HCT116 (cell line): ENCODE measurements around the gene CADPS. TPM values are rescaled to one million over a fixed set of nuclear protein-coding genes. Genes with fewer than 3 reads are reported as not detected.

ENCODE experiments used
- ATAC-seq: fragments of 200-7000 bp; cut with Tn5 transposase; 2 replicates; pipeline ENCODE4 v1.9.1; 2020; ENCODE audit warnings: mild to moderate bottlenecking, moderate library complexity
- BruUV-seq: library from RNA; stranded (reverse); fragments of 400-500 nt; replicated peaks from 2 replicates; lab custom pipeline; 2021; lab: Mats Ljungman, UMichigan
- CTCF ChIA-PET: fragments of 300-600 bp; sonication (Branson Sonifier 250); formaldehyde crosslinking; loops from one replicate; lab custom pipeline; 2021; ENCODE audit warnings: antibody characterized with exemption; lab: Charles Lee
- POLR2A ChIA-PET: fragments of 300-600, 350-600 bp; sonication (Branson Sonifier 250); formaldehyde crosslinking; loops from one replicate; lab custom pipeline; 2021; ENCODE audit warnings: antibody characterized with exemption; lab: Charles Lee
- RAD21 ChIA-PET, 2 experiments: fragments of 300-600 bp; sonication (Branson Sonifier 250); formaldehyde crosslinking; loops; one replicate each; lab custom pipeline; 2023; ENCODE audit warnings: low total read pairs in 2 of 2; ENCODE audit not compliant: uncharacterized antibody in 2 of 2, unreplicated experiment in 2 of 2, low non-redundant PET in 1 of 2; lab: Charles Lee
- DNase-seq: peaks from one replicate; pipeline ENCODE4 v3.0.0-alpha.2; 2010; ENCODE audit warnings: low read depth, low spot score
- H2AFZ ChIP-seq: fragments of 200-600 bp; shearing (Covaris generic), sonication (generic); 2 replicates; pipeline ENCODE4 v1.6.1; 2017; ENCODE audit warnings: low read depth, mixed run types, mixed read lengths, antibody characterized with exemption, low read length; ENCODE audit not compliant: poor library complexity, severe bottlenecking
- H3K27ac ChIP-seq: 2 replicates; pipeline ENCODE4 v1.5.1; 2012; ENCODE audit warnings: low read depth, low read length
- H3K27me3 ChIP-seq: fragments of 200-600 bp; sonication (generic); 2 replicates; pipeline ENCODE4 v1.6.1; 2016; ENCODE audit warnings: mixed run types, low read length, mixed read lengths; ENCODE audit not compliant: insufficient read depth
- H3K36me3 ChIP-seq, 2 experiments: fragments of 200-500 bp in 1 of 2; fragments of 200-600 bp in 1 of 2; sonication (Bioruptor generic) in 1 of 2; sonication (generic) in 1 of 2; 2 replicates each; pipeline versions ENCODE4 v1.5.1 to v1.6.1; 2014 to 2016; ENCODE audit warnings: low read length in 2 of 2, inconsistent platforms in 1 of 2, mixed read lengths in 1 of 2, mixed run types in 1 of 2; ENCODE audit not compliant: insufficient read depth in 2 of 2, control insufficient read depth in 1 of 2
- H3K4me1 ChIP-seq, 2 experiments: fragments of 200-600 bp in 1 of 2; sonication (generic) in 1 of 2; 2 replicates each; pipeline versions ENCODE4 v1.5.1 to v1.6.1; 2012 to 2017; ENCODE audit warnings: low read length in 2 of 2, inconsistent platforms in 1 of 2, mild to moderate bottlenecking in 1 of 2, mixed read lengths in 1 of 2, mixed run types in 1 of 2, moderate library complexity in 1 of 2; ENCODE audit not compliant: insufficient read depth in 2 of 2, control insufficient read depth in 1 of 2
- H3K4me2 ChIP-seq: fragments of 200-600 bp; sonication (generic); 2 replicates; pipeline ENCODE4 v1.6.1; 2017; ENCODE audit warnings: mixed run types, low read length, mixed read lengths
- H3K4me3 ChIP-seq, 2 experiments: fragments of 200-600 bp in 1 of 2; sonication (generic) in 1 of 2; replicated peaks in 1 of 2; 2 replicates each; pipeline ENCODE4 v1.5.1; 2011 to 2016; ENCODE audit warnings: low read length in 2 of 2, control low read depth in 1 of 2, low read depth in 1 of 2, mild to moderate bottlenecking in 1 of 2, mixed read lengths in 1 of 2, mixed run types in 1 of 2
- H3K79me2 ChIP-seq: fragments of 200-600 bp; sonication (generic); 2 replicates; pipeline ENCODE4 v1.6.1; 2017; ENCODE audit warnings: mild to moderate bottlenecking, mixed run types, low read length, moderate library complexity, mixed read lengths; ENCODE audit not compliant: insufficient read depth
- H3K9ac ChIP-seq: fragments of 200-600 bp; sonication (generic); 2 replicates; pipeline ENCODE4 v1.6.1; 2016; ENCODE audit warnings: low read length, mixed read lengths
- H3K9me2 ChIP-seq: fragments of 200-600 bp; sonication (generic), shearing (Covaris generic); 2 replicates; pipeline ENCODE4 v1.6.1; 2017; ENCODE audit warnings: mixed run types, mild to moderate bottlenecking, moderate library complexity; ENCODE audit not compliant: insufficient read depth
- H3K9me3 ChIP-seq, 2 experiments: fragments of 200-500 bp in 1 of 2; fragments of 200-600 bp in 1 of 2; sonication (Bioruptor generic) in 1 of 2; sonication (generic) in 1 of 2; 2 replicates each; pipeline ENCODE4 v1.6.1; 2014 to 2017; ENCODE audit warnings: low read length in 2 of 2, mixed read lengths in 2 of 2, inconsistent platforms in 1 of 2, low read depth in 1 of 2, mild to moderate bottlenecking in 1 of 2, mixed run types in 1 of 2, moderate library complexity in 1 of 2; ENCODE audit not compliant: control insufficient read depth in 1 of 2, insufficient read depth in 1 of 2
- H4K20me1 ChIP-seq: fragments of 200-600 bp; sonication (generic), shearing (Covaris generic); 2 replicates; pipeline ENCODE4 v1.6.1; 2017; ENCODE audit warnings: mixed run types, mild to moderate bottlenecking, moderate library complexity; ENCODE audit not compliant: insufficient read depth
- CTCF ChIP-seq, 3 experiments: fragments of 200-600 bp in 1 of 3; sonication (generic) in 1 of 3; IDR thresholded peaks in 2 of 3; conservative IDR thresholded peaks in 1 of 3; 2 replicates each; pipeline ENCODE4 v1.5.1; 2012 to 2017; ENCODE audit warnings: low read depth in 2 of 3, low read length in 2 of 3, antibody characterized with exemption in 1 of 3, borderline replicate concordance in 1 of 3, control low read depth in 1 of 3, mild to moderate bottlenecking in 1 of 3, mixed read lengths in 1 of 3, mixed run types in 1 of 3, moderate library complexity in 1 of 3; ENCODE audit not compliant: insufficient read depth in 1 of 3
- EGR1 ChIP-seq: IDR thresholded peaks from 2 replicates; pipeline ENCODE4 v1.6.1; 2012; ENCODE audit warnings: low read depth
- ELF1 ChIP-seq: IDR thresholded peaks from 2 replicates; pipeline ENCODE4 v1.6.1; 2012; ENCODE audit warnings: low read depth, borderline replicate concordance
- EZH2 ChIP-seq: fragments of 200-600 bp; sonication (generic); IDR thresholded peaks from 2 replicates; pipeline ENCODE4 v1.6.1; 2017; ENCODE audit warnings: antibody characterized with exemption, mixed run types
- EZH2phosphoT487 ChIP-seq: fragments of 200-600 bp; IDR thresholded peaks from 2 replicates; pipeline ENCODE4 v1.6.1; 2018; ENCODE audit warnings: antibody characterized with exemption, borderline replicate concordance
- FOSL1 ChIP-seq: IDR thresholded peaks from 2 replicates; pipeline ENCODE4 v1.6.1; 2012; ENCODE audit warnings: low read depth
- JUND ChIP-seq: IDR thresholded peaks from 2 replicates; pipeline ENCODE4 v1.6.1; 2012
- POLR2A ChIP-seq: IDR thresholded peaks from 2 replicates; pipeline ENCODE4 v1.7.0; 2011; ENCODE audit warnings: borderline replicate concordance; ENCODE audit not compliant: insufficient read depth, insufficient read length; ENCODE audit errors: extremely low read depth
- POLR2AphosphoS5 ChIP-seq: IDR thresholded peaks from 2 replicates; pipeline ENCODE4 v1.6.1; 2011; ENCODE audit warnings: mild to moderate bottlenecking, low read depth, low read length, moderate library complexity
- RAD21 ChIP-seq: IDR thresholded peaks from 2 replicates; pipeline ENCODE4 v1.6.1; 2012; ENCODE audit warnings: low read depth, mild to moderate bottlenecking
- REST ChIP-seq: IDR thresholded peaks from 2 replicates; pipeline ENCODE4 v1.6.1; 2012; ENCODE audit warnings: low read depth
- SP1 ChIP-seq: IDR thresholded peaks from 2 replicates; pipeline ENCODE4 v1.6.1; 2012; ENCODE audit warnings: low read depth
- SRF ChIP-seq: IDR thresholded peaks from 2 replicates; pipeline ENCODE4 v1.6.1; 2012; ENCODE audit warnings: low read depth
- TCF7L2 ChIP-seq: IDR thresholded peaks from 2 replicates; pipeline ENCODE4 v1.7.0; 2011; ENCODE audit warnings: borderline replicate concordance, inconsistent platforms; ENCODE audit not compliant: insufficient read depth, insufficient read length; ENCODE audit errors: extremely low read depth
- YY1 ChIP-seq: IDR thresholded peaks from 2 replicates; pipeline ENCODE4 v1.6.1; 2011; ENCODE audit warnings: low read length, low read depth, moderate library complexity, mild to moderate bottlenecking; ENCODE audit not compliant: insufficient replicate concordance; ENCODE audit errors: extremely low read depth
- ZBTB33 ChIP-seq: IDR thresholded peaks from 2 replicates; pipeline ENCODE4 v1.6.1; 2011; ENCODE audit warnings: mild to moderate bottlenecking, low read length, moderate library complexity; ENCODE audit not compliant: insufficient replicate concordance; ENCODE audit errors: extremely low read depth
- ZFX ChIP-seq: fragments of 450-650 bp; IDR thresholded peaks from 2 replicates; pipeline ENCODE4 v1.6.1; 2017
- ZNF274 ChIP-seq: fragments of 200-500 bp; sonication (Bioruptor generic); IDR thresholded peaks from 2 replicates; pipeline ENCODE4 v1.6.1; 2014; ENCODE audit warnings: mild to moderate bottlenecking, low read depth, low read length, inconsistent platforms
- intact Hi-C: fragments of 100-400 bp; cut with micrococcal nuclease; formaldehyde crosslinking; loops from 2 replicates; pipeline ENCODE4 v1.10.0; 2022
- total RNA-seq: library from RNA; stranded (reverse); gene quantifications from one replicate; pipeline ENCODE4 v1.2.1, GENCODE V29; 2021; ENCODE audit not compliant: unreplicated experiment

CADPS gene
- total RNA-seq, 1 experiment from 2014 or later, result not detected

GRCh38 chr3:62502315-62503300 lies 372.6 kb downstream of the CADPS start:
- TF ChIP-seq ZNF274, result no peak
- TF ChIP-seq ZBTB33, result no peak
- no peak for TF ChIP-seq EZH2
- TF ChIP-seq RAD21, result no peak
- no peak for TF ChIP-seq JUND
- no peak for TF ChIP-seq TCF7L2
- TF ChIP-seq FOSL1, result no peak
- TF ChIP-seq YY1, result no peak
- no peak for TF ChIP-seq SP1
- no peak for TF ChIP-seq REST
- no peak for TF ChIP-seq POLR2AphosphoS5
- no peak for TF ChIP-seq POLR2A
- no peak for TF ChIP-seq EZH2phosphoT487
- no peak for TF ChIP-seq ZFX
- no peak for TF ChIP-seq ELF1
- TF ChIP-seq SRF, result no peak
- no peak for TF ChIP-seq CTCF (IDR thresholded peaks at IDR 0.05 in 2 of 3, conservative IDR thresholded peaks at IDR 0.05 in 1 of 3; ENCODE audit: borderline replicate concordance in 1 of 3, insufficient read depth in 1 of 3, low read depth in 2 of 3, low read length in 2 of 3)
- no peak for TF ChIP-seq EGR1
- Histone ChIP-seq H3K4me3 (no peak overlapping the region), H3K9ac (no peak overlapping the region), H3K9me2 (no peaks in the 10 kb centered on the region), H3K27ac (no peak overlapping the region), H3K27me3 (peaks cover 37% of the 10 kb centered on the region), H4K20me1 (no peaks in the 10 kb centered on the region), H3K36me3 (no peaks in the 10 kb centered on the region), H3K79me2 (no peaks in the 10 kb centered on the region), H3K4me2 (no peak overlapping the region), H3K4me1 (no peaks in the 10 kb centered on the region), H3K9me3 (no peaks in the 10 kb centered on the region), H2AFZ (no peak overlapping the region)
- no peak for ATAC-seq
- ChIA-PET CTCF (no interaction called here), RAD21 (no interaction called here), POLR2A (no interaction called here)
- DNase-seq, result no peak
- intact Hi-C loops, result no loop called here
- BruUV-seq, result no TSS peak
